HG03460 (cell line): Measurements from ENCODE around the gene ADARB1.

Source experiments
- ATAC-seq: cut with Tn5 transposase; IDR thresholded peaks from one replicate; pipeline ENCODE4 v1.9.1; 2021; ENCODE audit not compliant: unreplicated experiment

The ADARB1 gene

GRCh38 chr21:45039317-45040156, 34.8 kb upstream of the ADARB1 start:
- ATAC-seq, result no peak

- ATAC-seq, result no peak
These were observed 34.1 kb upstream of the ADARB1 start for GRCh38 chr21:45040157-45040711.

GRCh38 chr21:45040739-45041138, 33.6 kb upstream of the ADARB1 start:
- ATAC-seq, result no peak

- no peak for ATAC-seq
These were observed 33.0 kb upstream of the ADARB1 start for GRCh38 chr21:45041351-45041805.

- ATAC-seq, result no peak
These were observed 32.3 kb upstream of the ADARB1 start for GRCh38 chr21:45041984-45042663.

- ATAC-seq, result no peak
These were observed 31.7 kb upstream of the ADARB1 start for GRCh38 chr21:45042664-45043161.

GRCh38 chr21:45043541-45044020, 30.8 kb upstream of the ADARB1 start:
- ATAC-seq, result no peak

- no peak for ATAC-seq
These were observed 28.9 kb upstream of the ADARB1 start for GRCh38 chr21:45045481-45045880.

GRCh38 chr21:45047257-45047656, 27.1 kb upstream of the ADARB1 start:
- ATAC-seq, result no peak

- ATAC-seq, result no peak
These were observed 26.2 kb upstream of the ADARB1 start for GRCh38 chr21:45048026-45048698.

GRCh38 chr21:45048968-45049367, 25.4 kb upstream of the ADARB1 start:
- no peak for ATAC-seq

GRCh38 chr21:45049714-45050344, 24.6 kb upstream of the ADARB1 start:
- no peak for ATAC-seq

- ATAC-seq, result no peak
These were observed 24.0 kb upstream of the ADARB1 start for GRCh38 chr21:45050345-45050796.

GRCh38 chr21:45050797-45051489, 23.4 kb upstream of the ADARB1 start:
- no peak for ATAC-seq

- ATAC-seq, result no peak
These were observed 22.6 kb upstream of the ADARB1 start for GRCh38 chr21:45051580-45052434.

- no peak for ATAC-seq
These were observed 21.4 kb upstream of the ADARB1 start for GRCh38 chr21:45052960-45053359.

- no peak for ATAC-seq
These were observed 20.7 kb upstream of the ADARB1 start for GRCh38 chr21:45053561-45054226.

GRCh38 chr21:45054227-45054926, 20.0 kb upstream of the ADARB1 start:
- ATAC-seq, result no peak
